GM23338 (cell line): Measurements from ENCODE around the gene TDG. TPM values are rescaled to one million over a fixed set of nuclear protein-coding genes. Genes with fewer than 3 reads are reported as not detected.
A peak's percentile ranks its signal among the peaks of the same experiment; 100 is the strongest.

Experiments
- ATAC-seq: fragments of 200-7000 bp; cut with Tn5 transposase; 3 replicates; pipeline ENCODE4 v1.9.1; 2020
- DNase-seq: peaks from one replicate; pipeline ENCODE4 v3.0.0-alpha.2; 2015; ENCODE audit warnings: low spot score
- H2AFZ ChIP-seq: fragments of 200-600 bp; sonication (generic); 2 replicates; pipeline ENCODE4 v1.8.0; 2016; ENCODE audit warnings: antibody characterized with exemption, mild to moderate bottlenecking, moderate library complexity
- H3F3A ChIP-seq: fragments of 200-600 bp; sonication (generic); replicated peaks from 2 replicates; pipeline ENCODE4 v1.8.0; 2017; ENCODE audit warnings: antibody characterized with exemption, mixed run types, low read depth
- H3K27ac ChIP-seq: fragments of 200-600 bp; sonication (generic); 2 replicates; pipeline ENCODE4 v1.6.1; 2016; ENCODE audit warnings: low read depth
- H3K27me3 ChIP-seq: fragments of 200-600 bp; sonication (generic); 2 replicates; pipeline ENCODE4 v1.8.0; 2016; ENCODE audit warnings: mild to moderate bottlenecking, mixed run types, moderate library complexity; ENCODE audit not compliant: insufficient read depth
- H3K36me3 ChIP-seq: fragments of 200-600 bp; sonication (generic); 2 replicates; pipeline ENCODE4 v1.8.0; 2016; ENCODE audit warnings: mild to moderate bottlenecking; ENCODE audit not compliant: insufficient read depth
- H3K4me1 ChIP-seq: fragments of 200-600 bp; sonication (generic); 2 replicates; pipeline ENCODE4 v1.8.0; 2016; ENCODE audit warnings: mild to moderate bottlenecking, moderate library complexity; ENCODE audit not compliant: insufficient read depth
- H3K4me2 ChIP-seq: fragments of 200-600 bp; sonication (generic); 2 replicates; pipeline ENCODE4 v1.7.1; 2017; ENCODE audit warnings: mixed run types
- H3K4me3 ChIP-seq: fragments of 200-600 bp; sonication (generic); 2 replicates; pipeline ENCODE4 v1.6.1; 2016; ENCODE audit warnings: mixed run types
- H3K79me2 ChIP-seq: fragments of 200-600 bp; sonication (generic); replicated peaks from 2 replicates; pipeline ENCODE4 v1.8.0; 2017; ENCODE audit warnings: mild to moderate bottlenecking; ENCODE audit not compliant: insufficient read depth
- H3K9me2 ChIP-seq: fragments of 200-600 bp; sonication (generic); 2 replicates; pipeline ENCODE4 v1.8.0; 2017; ENCODE audit not compliant: insufficient read depth
- H4K20me1 ChIP-seq: fragments of 200-600 bp; sonication (generic); replicated peaks from 2 replicates; pipeline ENCODE4 v1.8.0; 2017; ENCODE audit warnings: mild to moderate bottlenecking; ENCODE audit not compliant: insufficient read depth
- H3K27ac Mint-ChIP-seq: 2 replicates; pipeline ENCODE4 v1.8.0; 2020; ENCODE audit warnings: inconsistent platforms, mild to moderate bottlenecking, moderate library complexity, mixed read lengths
- H3K27me3 Mint-ChIP-seq: 3 replicates; pipeline ENCODE4 v1.8.0; 2022; ENCODE audit warnings: low read depth, mild to moderate bottlenecking, moderate library complexity, mixed read lengths, inconsistent platforms; ENCODE audit not compliant: insufficient read depth, poor library complexity
- H3K36me3 Mint-ChIP-seq: 3 replicates; pipeline ENCODE4 v1.8.0; 2021; ENCODE audit warnings: low read depth, mild to moderate bottlenecking, inconsistent platforms, moderate library complexity, mixed read lengths
- H3K4me1 Mint-ChIP-seq: 3 replicates; pipeline ENCODE4 v1.8.0; 2020; ENCODE audit warnings: mild to moderate bottlenecking, inconsistent platforms, mixed read lengths
- H3K4me3 Mint-ChIP-seq: 3 replicates; pipeline ENCODE4 v1.8.0; 2021; ENCODE audit warnings: moderate library complexity, mild to moderate bottlenecking, inconsistent platforms, mixed read lengths
- H3K9me3 Mint-ChIP-seq: 3 replicates; pipeline ENCODE4 v1.8.0; 2020; ENCODE audit warnings: moderate library complexity, mild to moderate bottlenecking, inconsistent platforms, mixed read lengths
- CREB1 ChIP-seq: fragments of 250-450 bp; sonication (Bioruptor Pico); IDR thresholded peaks from 2 replicates; pipeline ENCODE4 v1.5.0; 2020; ENCODE audit warnings: low read depth, mild to moderate bottlenecking, moderate library complexity
- EZH2 ChIP-seq: fragments of 200-600 bp; sonication (generic); IDR thresholded peaks from one replicate; pipeline ENCODE4 v1.8.0; 2017; ENCODE audit warnings: antibody characterized with exemption, mild to moderate bottlenecking, low read depth; ENCODE audit not compliant: unreplicated experiment
- EZH2phosphoT487 ChIP-seq: fragments of 200-600 bp; sonication (generic); IDR thresholded peaks from one replicate; pipeline ENCODE4 v1.8.1; 2018; ENCODE audit warnings: antibody characterized with exemption; ENCODE audit not compliant: unreplicated experiment
- JUNB ChIP-seq: IDR thresholded peaks from one replicate; pipeline ENCODE4 v1.6.1; 2016; ENCODE audit warnings: antibody characterized with exemption; ENCODE audit not compliant: unreplicated experiment
- NANOG ChIP-seq: IDR thresholded peaks from 2 replicates; pipeline ENCODE4 v1.6.1; 2016; ENCODE audit warnings: antibody characterized with exemption, borderline replicate concordance
- POLR2AphosphoS5 ChIP-seq: IDR thresholded peaks from 2 replicates; pipeline ENCODE4 v1.6.1; 2016; ENCODE audit warnings: antibody characterized with exemption, low read depth
- REST ChIP-seq: IDR thresholded peaks from one replicate; pipeline ENCODE4 v1.6.1; 2018; ENCODE audit warnings: antibody characterized with exemption; ENCODE audit not compliant: unreplicated experiment
- STAT1 ChIP-seq: IDR thresholded peaks from one replicate; pipeline ENCODE4 v1.6.1; 2016; ENCODE audit warnings: antibody characterized with exemption; ENCODE audit not compliant: unreplicated experiment
- ZNF114 ChIP-seq: fragments of 250-450 bp; sonication (Bioruptor Pico); IDR thresholded peaks from 2 replicates; pipeline ENCODE4 v1.5.0; 2020; ENCODE audit warnings: mild to moderate bottlenecking, moderate library complexity
- ZNF331 ChIP-seq: fragments of 250-450 bp; sonication (Bioruptor Pico); IDR thresholded peaks from 2 replicates; pipeline ENCODE4 v1.5.0; 2020; ENCODE audit warnings: low read depth, mild to moderate bottlenecking, moderate library complexity
- polyA plus RNA-seq: library from polyadenylated mRNA; unstranded; fragments of >200 nt; fragmentation: Nextera tagmentation; extraction: Ambion mirVana; gene quantifications from 2 replicates; pipeline ENCODE4 v1.2.1, GENCODE V29; 2016
- total RNA-seq: library from RNA; depleted of rRNA; stranded (reverse); fragments of >200 nt; shearing (Covaris generic); gene quantifications from 2 replicates; pipeline ENCODE4 v1.2.3, GENCODE V29; 2014
- TF ChIP-seq, protein P1 (sequence below): IDR thresholded peaks from 2 replicates; pipeline ENCODE4 v1.6.1; 2016; ENCODE audit warnings: antibody characterized with exemption
- TF ChIP-seq, protein P2 (sequence below): fragments of 250-450 bp; sonication (Bioruptor Pico); IDR thresholded peaks from 2 replicates; pipeline ENCODE4 v1.5.0; 2020; ENCODE audit warnings: mild to moderate bottlenecking, moderate library complexity
- TF ChIP-seq, protein P3 (sequence below), 2 experiments: fragments of 200-600 bp in 1 of 2; sonication (generic) in 1 of 2; conservative IDR thresholded peaks; 2 replicates each; pipeline versions ENCODE4 v1.5.1 to v1.6.1; 2016 to 2017; ENCODE audit warnings: antibody characterized with exemption in 2 of 2, low read depth in 2 of 2, mild to moderate bottlenecking in 2 of 2, moderate library complexity in 1 of 2

The TDG gene
- total and polyA plus RNA-seq, 2 experiments from 2014 or later, result 57.0 to 66.2 TPM

DNA sequence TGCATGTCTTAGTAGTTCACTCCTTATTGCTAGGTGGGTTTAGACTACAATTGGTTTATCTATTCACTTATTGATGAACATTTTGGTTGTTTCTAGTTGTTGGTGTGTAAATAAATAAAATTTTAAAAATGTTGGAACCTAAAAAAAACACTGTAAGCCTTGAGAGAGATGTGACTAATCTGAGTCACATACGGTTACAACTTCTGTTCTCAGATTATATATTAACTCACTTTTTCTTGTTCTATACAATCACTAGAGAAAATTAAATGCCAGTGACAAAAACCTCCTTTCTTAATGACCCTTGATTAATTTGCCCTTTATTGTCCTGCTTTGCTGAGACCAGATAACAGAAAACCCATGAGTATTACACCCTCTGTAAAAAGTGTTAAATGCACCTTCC lies 7.1 kb upstream of the TDG start:
- Histone ChIP-seq H3K4me3 (no peak overlapping the region), H3K9me2 (no peaks in the 10 kb centered on the region), H3K27me3 (no peaks in the 10 kb centered on the region), H3F3A (peaks cover 3% of the 10 kb centered on the region; the same call in 1 of the 2 replicates), H2AFZ (no peak overlapping the region), H3K79me2 (peaks cover 37% of the 10 kb centered on the region), H3K4me2 (no peak overlapping the region), H3K4me1 (peaks cover 9% of the 10 kb centered on the region), H3K27ac (no peak overlapping the region), H3K36me3 (peaks cover 3% of the 10 kb centered on the region; the same call in 1 of the 2 replicates), H4K20me1 (no peaks in the 10 kb centered on the region)
- TF ChIP-seq CREB1 (CRISPR knock-in tag) (no peak), REST (no peak), EZH2phosphoT487 (no peak), ZNF331 (CRISPR knock-in tag) (no peak), EZH2 (no peak), STAT1 (no peak), JUNB (no peak), POLR2AphosphoS5 (no peak), ZNF114 (CRISPR knock-in tag) (no peak), NANOG (no peak)
- TF ChIP-seq, protein P1, sequence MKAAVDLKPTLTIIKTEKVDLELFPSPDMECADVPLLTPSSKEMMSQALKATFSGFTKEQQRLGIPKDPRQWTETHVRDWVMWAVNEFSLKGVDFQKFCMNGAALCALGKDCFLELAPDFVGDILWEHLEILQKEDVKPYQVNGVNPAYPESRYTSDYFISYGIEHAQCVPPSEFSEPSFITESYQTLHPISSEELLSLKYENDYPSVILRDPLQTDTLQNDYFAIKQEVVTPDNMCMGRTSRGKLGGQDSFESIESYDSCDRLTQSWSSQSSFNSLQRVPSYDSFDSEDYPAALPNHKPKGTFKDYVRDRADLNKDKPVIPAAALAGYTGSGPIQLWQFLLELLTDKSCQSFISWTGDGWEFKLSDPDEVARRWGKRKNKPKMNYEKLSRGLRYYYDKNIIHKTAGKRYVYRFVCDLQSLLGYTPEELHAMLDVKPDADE, result no peak
- TF ChIP-seq, protein P2, sequence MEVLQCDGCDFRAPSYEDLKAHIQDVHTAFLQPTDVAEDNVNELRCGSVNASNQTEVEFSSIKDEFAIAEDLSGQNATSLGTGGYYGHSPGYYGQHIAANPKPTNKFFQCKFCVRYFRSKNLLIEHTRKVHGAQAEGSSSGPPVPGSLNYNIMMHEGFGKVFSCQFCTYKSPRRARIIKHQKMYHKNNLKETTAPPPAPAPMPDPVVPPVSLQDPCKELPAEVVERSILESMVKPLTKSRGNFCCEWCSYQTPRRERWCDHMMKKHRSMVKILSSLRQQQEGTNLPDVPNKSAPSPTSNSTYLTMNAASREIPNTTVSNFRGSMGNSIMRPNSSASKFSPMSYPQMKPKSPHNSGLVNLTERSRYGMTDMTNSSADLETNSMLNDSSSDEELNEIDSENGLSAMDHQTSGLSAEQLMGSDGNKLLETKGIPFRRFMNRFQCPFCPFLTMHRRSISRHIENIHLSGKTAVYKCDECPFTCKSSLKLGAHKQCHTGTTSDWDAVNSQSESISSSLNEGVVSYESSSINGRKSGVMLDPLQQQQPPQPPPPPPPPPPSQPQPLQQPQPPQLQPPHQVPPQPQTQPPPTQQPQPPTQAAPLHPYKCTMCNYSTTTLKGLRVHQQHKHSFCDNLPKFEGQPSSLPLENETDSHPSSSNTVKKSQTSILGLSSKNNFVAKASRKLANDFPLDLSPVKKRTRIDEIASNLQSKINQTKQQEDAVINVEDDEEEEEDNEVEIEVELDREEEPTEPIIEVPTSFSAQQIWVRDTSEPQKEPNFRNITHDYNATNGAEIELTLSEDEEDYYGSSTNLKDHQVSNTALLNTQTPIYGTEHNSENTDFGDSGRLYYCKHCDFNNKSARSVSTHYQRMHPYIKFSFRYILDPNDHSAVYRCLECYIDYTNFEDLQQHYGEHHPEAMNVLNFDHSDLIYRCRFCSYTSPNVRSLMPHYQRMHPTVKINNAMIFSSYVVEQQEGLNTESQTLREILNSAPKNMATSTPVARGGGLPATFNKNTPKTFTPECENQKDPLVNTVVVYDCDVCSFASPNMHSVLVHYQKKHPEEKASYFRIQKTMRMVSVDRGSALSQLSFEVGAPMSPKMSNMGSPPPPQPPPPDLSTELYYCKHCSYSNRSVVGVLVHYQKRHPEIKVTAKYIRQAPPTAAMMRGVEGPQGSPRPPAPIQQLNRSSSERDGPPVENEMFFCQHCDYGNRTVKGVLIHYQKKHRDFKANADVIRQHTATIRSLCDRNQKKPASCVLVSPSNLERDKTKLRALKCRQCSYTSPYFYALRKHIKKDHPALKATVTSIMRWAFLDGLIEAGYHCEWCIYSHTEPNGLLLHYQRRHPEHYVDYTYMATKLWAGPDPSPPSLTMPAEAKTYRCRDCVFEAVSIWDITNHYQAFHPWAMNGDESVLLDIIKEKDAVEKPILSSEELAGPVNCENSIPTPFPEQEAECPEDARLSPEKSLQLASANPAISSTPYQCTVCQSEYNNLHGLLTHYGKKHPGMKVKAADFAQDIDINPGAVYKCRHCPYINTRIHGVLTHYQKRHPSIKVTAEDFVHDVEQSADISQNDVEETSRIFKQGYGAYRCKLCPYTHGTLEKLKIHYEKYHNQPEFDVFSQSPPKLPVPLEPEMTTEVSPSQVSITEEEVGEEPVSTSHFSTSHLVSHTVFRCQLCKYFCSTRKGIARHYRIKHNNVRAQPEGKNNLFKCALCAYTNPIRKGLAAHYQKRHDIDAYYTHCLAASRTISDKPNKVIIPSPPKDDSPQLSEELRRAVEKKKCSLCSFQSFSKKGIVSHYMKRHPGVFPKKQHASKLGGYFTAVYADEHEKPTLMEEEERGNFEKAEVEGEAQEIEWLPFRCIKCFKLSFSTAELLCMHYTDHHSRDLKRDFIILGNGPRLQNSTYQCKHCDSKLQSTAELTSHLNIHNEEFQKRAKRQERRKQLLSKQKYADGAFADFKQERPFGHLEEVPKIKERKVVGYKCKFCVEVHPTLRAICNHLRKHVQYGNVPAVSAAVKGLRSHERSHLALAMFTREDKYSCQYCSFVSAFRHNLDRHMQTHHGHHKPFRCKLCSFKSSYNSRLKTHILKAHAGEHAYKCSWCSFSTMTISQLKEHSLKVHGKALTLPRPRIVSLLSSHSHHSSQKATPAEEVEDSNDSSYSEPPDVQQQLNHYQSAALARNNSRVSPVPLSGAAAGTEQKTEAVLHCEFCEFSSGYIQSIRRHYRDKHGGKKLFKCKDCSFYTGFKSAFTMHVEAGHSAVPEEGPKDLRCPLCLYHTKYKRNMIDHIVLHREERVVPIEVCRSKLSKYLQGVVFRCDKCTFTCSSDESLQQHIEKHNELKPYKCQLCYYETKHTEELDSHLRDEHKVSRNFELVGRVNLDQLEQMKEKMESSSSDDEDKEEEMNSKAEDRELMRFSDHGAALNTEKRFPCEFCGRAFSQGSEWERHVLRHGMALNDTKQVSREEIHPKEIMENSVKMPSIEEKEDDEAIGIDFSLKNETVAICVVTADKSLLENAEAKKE (CRISPR knock-in tag), result no peak
- TF ChIP-seq, protein P3, sequence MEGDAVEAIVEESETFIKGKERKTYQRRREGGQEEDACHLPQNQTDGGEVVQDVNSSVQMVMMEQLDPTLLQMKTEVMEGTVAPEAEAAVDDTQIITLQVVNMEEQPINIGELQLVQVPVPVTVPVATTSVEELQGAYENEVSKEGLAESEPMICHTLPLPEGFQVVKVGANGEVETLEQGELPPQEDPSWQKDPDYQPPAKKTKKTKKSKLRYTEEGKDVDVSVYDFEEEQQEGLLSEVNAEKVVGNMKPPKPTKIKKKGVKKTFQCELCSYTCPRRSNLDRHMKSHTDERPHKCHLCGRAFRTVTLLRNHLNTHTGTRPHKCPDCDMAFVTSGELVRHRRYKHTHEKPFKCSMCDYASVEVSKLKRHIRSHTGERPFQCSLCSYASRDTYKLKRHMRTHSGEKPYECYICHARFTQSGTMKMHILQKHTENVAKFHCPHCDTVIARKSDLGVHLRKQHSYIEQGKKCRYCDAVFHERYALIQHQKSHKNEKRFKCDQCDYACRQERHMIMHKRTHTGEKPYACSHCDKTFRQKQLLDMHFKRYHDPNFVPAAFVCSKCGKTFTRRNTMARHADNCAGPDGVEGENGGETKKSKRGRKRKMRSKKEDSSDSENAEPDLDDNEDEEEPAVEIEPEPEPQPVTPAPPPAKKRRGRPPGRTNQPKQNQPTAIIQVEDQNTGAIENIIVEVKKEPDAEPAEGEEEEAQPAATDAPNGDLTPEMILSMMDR (conservative IDR thresholded peaks at IDR 0.05; ENCODE audit: low read depth in 2 of 2), result no peak
- DNase-seq (no peak), ATAC-seq (no peak)
- peaks cover 6% of the 10 kb centered on the region for H3K36me3 Mint-ChIP-seq
- peaks cover 15% of the 10 kb centered on the region for H3K4me1 Mint-ChIP-seq
- peak overlapping the region; percentile 38; the same call in 2 of the 3 replicates for H3K4me3 Mint-ChIP-seq
- H3K27ac Mint-ChIP-seq, result no peak overlapping the region; the same call in 1 of the 2 replicates
- H3K27me3 Mint-ChIP-seq, result peaks cover 13% of the 10 kb centered on the region
- no peaks in the 10 kb centered on the region for H3K9me3 Mint-ChIP-seq
